ENCODE results near the gene CNOT3. TPM values are rescaled to one million over a fixed set of nuclear protein-coding genes. Genes with fewer than 3 reads are reported as not detected.

Gene CNOT3
- 17.9 and 20.4 TPM in 2 replicates for total RNA-seq

GRCh38 chr19:54137699-54138488, at the start of gene CNOT3:
CNOT3 (plus strand) TSS chr19:54137762; CDS start chr19:54142979, 5,217 bp downstream.

GRCh38 chr19:54100561-54100960, 37.0 kb upstream of the CNOT3 start, which contains the start of gene OSCAR:
OSCAR (minus strand) TSS chr19:54100803; CDS start chr19:54100792, 11 bp downstream.

GRCh38 chr19:54102421-54103169, 35.0 kb upstream of the CNOT3 start, which contains the start of gene NDUFA3:
NDUFA3 (plus strand) TSS chr19:54102855; CDS start chr19:54102879, 24 bp downstream.

GRCh38 chr19:54115109-54116063, 22.2 kb upstream of the CNOT3 start, which contains the start of the genes PRPF31 and TFPT:
PRPF31 (plus strand) TSS chr19:54115754; CDS start chr19:54118279, 2,525 bp downstream.
TFPT (minus strand) TSS chr19:54115657; CDS start chr19:54115269, 388 bp downstream.

GRCh38 chr19:54159352-54160181, 22.0 kb downstream of the CNOT3 start, which contains the start of gene LENG1:
LENG1 (minus strand) TSS chr19:54159721; CDS start chr19:54159695, 26 bp downstream.

GRCh38 chr19:54172471-54173358, 35.2 kb downstream of the CNOT3 start, which contains the start of gene TMC4:
TMC4 (minus strand) TSS chr19:54173160; CDS start chr19:54173117, 43 bp downstream.

GRCh38 chr19:54189145-54189734, 51.7 kb downstream of the CNOT3 start, which contains the start of gene MBOAT7:
MBOAT7 (minus strand) TSS chr19:54189580; CDS start chr19:54188508, 1,072 bp downstream.

GRCh38 chr19:54191011-54191810, 53.6 kb downstream of the CNOT3 start, which contains the start of gene TSEN34:
TSEN34 (plus strand) TSS chr19:54191308; CDS start chr19:54191365, 57 bp downstream.

Other genes starting within 250 kb of the CNOT3 start
- 0.13 and 1.1 TPM in 2 replicates for gene CACNG7, start 228.5 kb upstream of the CNOT3 start, total RNA-seq
- gene CACNG8, start 174.8 kb upstream of the CNOT3 start, total RNA-seq: under 0.01 and 0.13 TPM in 2 replicates
- gene CACNG6, start 146.1 kb upstream of the CNOT3 start, total RNA-seq: 0.89 TPM in 1 of 2 replicates, not detected in the other
- gene VSTM1, start 73.9 kb upstream of the CNOT3 start, total RNA-seq: not detected in 2 replicates
- gene TARM1, start 56.4 kb upstream of the CNOT3 start, total RNA-seq: not detected in 2 replicates
- gene OSCAR, start 37.0 kb upstream of the CNOT3 start, total RNA-seq: 1.5 TPM in 1 of 2 replicates, not detected in the other
- gene NDUFA3, start 34.9 kb upstream of the CNOT3 start, total RNA-seq: 38.1 and 79.7 TPM in 2 replicates
- 15.0 and 16.8 TPM in 2 replicates for gene TFPT, start 22.1 kb upstream of the CNOT3 start, total RNA-seq
- 75.3 and 100 TPM in 2 replicates for gene PRPF31, start 22.0 kb upstream of the CNOT3 start, total RNA-seq
- gene LENG1, start 22.0 kb downstream of the CNOT3 start, total RNA-seq: 3.5 and 5.2 TPM in 2 replicates
- gene TMC4, start 35.4 kb downstream of the CNOT3 start, total RNA-seq: 4.1 TPM in 1 of 2 replicates, not detected in the other
- 140 and 150 TPM in 2 replicates for gene MBOAT7, start 51.8 kb downstream of the CNOT3 start, total RNA-seq
- 106 and 125 TPM in 2 replicates for gene TSEN34, start 53.5 kb downstream of the CNOT3 start, total RNA-seq
- gene RPS9, start 63.1 kb downstream of the CNOT3 start, total RNA-seq: 1,803 and 1,860 TPM in 2 replicates
- gene LILRB3, start 85.2 kb downstream of the CNOT3 start, total RNA-seq: 1.1 TPM in 1 of 2 replicates, not detected in the other
- not detected in 2 replicates for gene LILRA6, start 105.0 kb downstream of the CNOT3 start, total RNA-seq
- not detected in 2 replicates for gene LILRB5, start 119.5 kb downstream of the CNOT3 start, total RNA-seq
- gene LILRB2, start 143.3 kb downstream of the CNOT3 start, total RNA-seq: not detected in 2 replicates
- gene LILRA5, start 175.4 kb downstream of the CNOT3 start, total RNA-seq: not detected in 2 replicates
- not detected in 2 replicates for gene LILRA4, start 201.4 kb downstream of the CNOT3 start, total RNA-seq
- not detected in 2 replicates for gene LAIR1, start 227.2 kb downstream of the CNOT3 start, total RNA-seq